Iris pigment epithelial cell (primary cell): ENCODE results near the gene CYB5D1.

ENCODE experiments used
- DNase-seq: peaks from one replicate; pipeline ENCODE4 v3.0.0-alpha.2; 2011; ENCODE audit warnings: low read depth

Gene CYB5D1

DNA sequence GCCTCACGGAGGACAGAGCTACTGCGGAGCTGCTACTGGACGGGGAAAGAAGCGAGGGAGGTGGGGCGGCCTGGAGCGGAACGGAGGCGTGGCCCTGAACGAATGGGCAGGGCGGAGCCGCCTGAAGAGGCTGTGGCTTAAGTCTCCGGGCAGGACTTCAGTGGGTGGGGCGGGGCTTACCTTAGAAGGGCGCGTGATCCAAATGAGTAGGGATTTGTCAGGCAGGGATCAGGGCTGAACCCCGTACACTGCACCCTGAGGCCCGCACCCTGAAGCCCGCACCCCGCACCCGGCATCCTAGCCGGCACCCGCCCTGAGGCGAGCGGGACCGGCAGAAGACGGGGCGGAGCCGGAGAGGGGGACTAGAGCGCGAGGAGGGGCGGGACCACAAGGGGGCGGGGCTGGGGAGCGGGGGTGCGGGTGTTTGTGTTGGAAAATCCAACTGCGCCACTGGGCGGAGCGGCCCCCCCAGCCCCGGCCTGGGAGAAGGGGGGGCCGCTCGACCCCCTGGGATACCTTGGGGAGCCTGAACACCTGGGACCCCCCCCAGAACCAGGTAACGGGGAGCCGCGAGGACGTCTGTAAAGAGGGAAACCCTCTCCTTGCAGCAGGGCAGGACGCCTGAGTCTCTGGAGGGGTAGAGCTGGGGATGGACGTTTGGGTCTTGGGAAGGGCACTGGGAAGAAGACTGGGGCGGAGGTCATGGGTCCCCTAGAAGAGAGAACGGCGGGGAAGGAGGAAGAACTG lies 23.8 kb upstream of the CYB5D1 start, which contains the start of gene KDM6B:
Gene KDM6B, plus strand, starts transcription at position 423 of the 747 bp plus-strand sequence. CDS start 11,338 bp downstream, outside the sequence.
- DNase-seq = peak; percentile 94

DNA sequence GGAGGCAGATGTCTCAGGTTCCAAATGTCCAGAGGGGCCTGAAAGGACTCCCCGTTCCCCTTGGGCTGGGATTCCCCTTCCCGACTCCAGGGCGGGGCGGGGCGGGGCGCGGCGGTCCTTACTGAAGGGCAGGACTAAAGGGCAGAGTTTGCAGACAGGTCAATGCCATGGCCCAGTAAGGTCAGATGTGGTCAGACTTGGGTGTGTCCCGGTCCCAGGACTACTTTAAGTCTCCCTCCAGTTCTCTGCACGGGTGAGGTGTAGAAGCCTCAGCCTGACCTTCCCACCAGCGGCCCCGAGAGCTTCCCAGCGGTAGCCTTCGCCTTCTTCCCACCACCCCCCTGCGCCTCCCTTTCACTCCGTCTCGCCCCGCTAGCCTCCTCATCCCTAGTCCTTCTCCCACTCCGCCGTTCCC lies 23.3 kb upstream of the CYB5D1 start:
- DNase-seq = peak; percentile 31

DNA sequence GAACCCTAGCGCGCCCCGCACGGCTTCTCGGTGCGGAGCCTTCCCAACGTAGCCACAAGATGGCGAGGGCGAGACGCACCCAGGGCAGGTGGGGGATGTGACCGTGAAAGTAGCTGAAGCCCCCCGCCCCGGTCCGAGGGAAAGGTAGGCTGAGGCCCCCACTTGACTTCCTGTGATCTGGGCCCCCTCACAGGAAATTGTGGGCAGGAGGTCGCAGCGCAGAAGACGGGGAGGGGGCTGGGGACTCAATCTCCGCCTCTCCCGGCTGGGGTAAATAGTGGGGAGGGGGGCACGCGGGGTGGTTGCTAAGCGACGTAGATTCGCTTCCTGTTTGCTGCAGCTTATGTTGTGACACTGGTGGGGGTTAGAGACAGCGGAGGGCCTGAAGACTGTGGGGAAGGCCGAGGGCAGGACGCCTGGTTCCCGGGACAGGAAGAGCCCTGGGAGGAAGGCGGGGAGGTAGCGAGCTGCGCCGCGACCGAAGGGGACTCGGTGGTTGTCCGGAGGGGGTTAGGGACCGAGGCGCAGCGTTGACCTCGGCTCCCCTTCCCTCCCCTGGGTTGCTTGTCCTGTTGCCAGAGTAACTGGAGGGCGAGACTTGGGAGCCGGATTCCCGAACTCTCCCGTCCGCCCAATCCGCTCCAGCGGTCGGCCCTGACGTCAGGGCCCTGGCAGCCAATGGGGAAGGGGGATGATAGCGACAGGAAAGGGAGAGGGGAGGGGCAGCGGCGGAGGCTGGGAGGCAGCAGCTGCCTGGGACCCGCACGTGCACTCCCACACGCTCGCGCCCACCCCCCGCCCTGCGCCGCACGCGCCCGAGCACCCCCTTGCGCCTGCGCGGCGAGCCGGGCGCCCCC lies 22.6 kb upstream of the CYB5D1 start:
- peak; percentile 99 for DNase-seq

DNA sequence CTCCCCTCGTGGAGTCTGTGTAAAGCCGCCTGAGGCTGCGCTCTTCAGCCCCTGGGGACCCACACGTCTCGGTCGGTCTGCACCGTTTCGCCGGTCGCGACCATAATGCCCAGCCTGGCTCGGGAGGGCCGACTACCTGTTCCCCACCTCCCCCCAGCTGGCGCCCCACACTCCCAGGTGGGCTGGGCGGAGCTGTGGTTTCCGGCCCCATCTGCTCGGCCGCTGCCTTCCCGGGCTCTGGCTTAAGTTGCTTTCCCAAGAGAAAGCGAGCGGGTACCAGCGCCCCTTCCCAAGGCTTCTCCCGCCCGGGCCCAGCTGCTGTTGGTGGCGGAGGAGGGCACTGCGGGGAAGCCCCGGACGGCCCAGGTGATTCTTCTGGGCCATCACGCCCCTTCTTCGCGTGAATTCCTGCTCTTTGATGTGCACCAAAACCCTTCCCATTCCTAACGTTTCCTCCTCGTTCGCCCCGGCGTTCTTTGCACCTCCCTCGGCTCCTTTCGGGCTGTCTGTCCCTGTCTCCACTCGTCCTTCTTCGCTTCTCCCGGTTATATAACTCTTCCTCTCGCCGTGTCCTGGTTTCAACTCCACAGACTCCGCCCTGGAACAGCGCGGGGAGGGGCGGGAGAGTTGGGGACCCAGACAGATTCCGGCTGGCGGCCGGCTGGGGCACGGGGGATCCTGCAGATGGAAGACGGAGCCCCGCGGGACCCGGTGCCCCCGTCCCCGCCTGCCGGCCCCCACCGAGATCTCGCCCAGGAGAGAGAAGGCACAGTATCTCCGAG lies 21.8 kb upstream of the CYB5D1 start:
- DNase-seq = peak; percentile 44

DNA sequence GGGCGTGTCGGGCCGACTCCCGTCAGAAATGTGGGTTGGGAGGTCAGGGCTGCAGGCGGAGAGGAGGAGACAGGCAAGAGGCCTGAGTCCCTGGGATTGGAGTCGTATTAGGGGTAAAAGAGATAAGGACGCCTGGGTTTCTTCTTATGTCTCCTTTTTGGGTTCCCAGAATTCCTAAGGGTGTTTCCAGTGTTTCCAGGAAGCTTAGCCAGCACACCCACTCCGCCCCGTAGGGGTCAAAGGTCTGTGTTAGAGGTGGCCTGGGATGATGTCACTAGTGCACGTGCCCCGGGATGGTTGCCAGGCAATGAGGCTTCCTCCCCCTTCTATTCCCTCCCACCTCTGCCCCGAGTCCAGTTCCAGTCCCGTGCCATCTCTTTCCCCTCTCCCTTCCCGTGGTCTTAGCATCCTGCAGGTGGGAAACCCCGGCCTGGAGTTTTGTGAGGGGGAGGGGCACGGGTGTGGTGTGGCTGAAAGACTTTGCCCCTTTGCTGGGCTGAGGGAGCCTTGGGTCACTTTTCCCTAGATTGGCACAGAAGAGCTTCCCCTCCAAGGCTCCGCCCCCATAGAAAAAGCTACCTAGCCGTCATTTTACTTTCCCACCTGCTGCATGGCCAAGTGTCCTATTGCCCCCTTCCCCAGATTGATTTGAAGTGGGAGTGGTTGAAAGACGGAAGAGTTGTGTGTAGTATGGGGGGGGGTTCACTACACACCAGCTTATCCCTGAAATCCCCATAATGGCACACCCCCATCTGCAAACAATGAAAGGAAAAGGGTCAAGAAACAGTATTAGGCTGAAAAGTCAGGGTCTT lies 21.0 kb upstream of the CYB5D1 start:
- DNase-seq = peak; percentile 84

DNA sequence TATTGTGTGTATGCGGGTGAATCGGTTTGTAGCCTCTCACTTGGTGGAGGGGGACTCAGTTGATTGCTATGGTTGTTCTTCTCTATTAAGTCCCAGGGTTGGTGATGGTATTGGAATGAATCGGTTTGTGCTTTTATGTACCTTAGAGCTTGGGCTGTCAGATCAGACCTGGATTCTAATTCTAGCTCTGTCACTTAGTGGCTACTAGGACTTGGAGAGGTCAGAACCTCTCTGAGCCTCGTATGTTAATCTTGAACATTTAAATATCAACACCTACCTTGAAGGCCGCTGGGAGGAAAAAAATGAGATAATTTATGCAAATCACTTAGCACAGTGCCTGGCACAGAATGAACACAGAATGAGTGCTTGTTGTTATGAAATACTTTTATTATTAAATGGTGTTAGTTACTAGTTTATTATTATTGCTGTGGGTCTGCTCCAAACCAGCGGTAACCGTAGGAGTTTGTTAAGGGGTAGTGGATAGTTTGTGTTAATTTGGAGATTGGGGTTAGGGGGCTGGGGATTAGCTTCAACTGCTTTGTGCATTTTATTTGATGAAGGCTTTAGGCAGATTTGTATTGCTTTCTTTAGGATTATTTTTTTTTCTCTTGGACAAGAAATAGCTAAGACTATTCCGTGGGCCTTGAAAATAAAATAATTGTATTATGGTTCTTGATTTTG lies 20.3 kb upstream of the CYB5D1 start:
- DNase-seq = no peak

DNA sequence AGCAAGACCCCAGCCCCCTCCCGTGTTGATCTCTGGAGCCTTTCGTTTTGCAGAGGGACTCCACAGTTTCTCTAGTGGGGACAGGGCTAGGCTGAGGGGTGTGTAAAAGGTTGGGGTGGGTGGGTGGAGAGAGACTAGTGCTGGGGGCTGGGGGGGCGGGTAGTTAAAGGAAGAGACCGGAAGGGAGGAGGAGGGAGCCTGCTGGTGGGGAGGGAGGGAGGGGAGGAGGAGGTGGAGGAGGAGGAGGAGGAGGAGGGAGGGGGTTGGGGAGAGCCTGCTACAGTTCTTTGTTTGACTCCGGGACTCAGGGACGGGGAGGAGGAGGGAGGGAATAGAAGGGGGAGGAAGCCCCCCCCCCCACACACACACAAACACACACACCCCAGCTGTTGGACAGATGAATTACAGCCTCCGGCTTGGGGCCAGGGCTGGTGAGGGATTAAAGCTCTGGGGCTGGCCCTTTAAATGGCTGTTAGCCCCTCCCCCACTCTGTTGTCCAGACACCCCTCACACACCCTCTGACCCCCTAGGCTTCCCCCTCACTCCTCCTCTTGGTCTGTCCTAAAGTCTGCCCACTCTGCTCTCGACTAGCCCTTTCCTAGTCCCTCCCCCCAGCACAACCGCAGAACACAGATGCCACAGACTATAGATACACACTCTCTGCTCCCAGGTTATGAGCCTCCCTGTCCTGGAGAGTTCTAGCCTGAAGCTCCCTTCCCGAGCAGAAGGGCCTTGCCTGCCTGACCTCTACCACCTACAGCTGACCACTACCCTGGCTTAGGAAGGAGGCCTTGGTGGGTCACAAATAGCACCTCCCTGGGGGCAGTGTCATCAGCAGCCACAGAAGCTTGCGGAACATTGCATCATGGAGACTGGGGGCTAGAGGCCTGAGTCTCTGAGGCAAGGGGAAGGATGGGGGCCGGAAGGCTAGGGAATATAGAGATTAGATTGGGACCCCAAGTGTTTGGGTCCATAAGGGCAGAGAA lies 19.4 kb upstream of the CYB5D1 start:
- DNase-seq = peak; percentile 50

DNA sequence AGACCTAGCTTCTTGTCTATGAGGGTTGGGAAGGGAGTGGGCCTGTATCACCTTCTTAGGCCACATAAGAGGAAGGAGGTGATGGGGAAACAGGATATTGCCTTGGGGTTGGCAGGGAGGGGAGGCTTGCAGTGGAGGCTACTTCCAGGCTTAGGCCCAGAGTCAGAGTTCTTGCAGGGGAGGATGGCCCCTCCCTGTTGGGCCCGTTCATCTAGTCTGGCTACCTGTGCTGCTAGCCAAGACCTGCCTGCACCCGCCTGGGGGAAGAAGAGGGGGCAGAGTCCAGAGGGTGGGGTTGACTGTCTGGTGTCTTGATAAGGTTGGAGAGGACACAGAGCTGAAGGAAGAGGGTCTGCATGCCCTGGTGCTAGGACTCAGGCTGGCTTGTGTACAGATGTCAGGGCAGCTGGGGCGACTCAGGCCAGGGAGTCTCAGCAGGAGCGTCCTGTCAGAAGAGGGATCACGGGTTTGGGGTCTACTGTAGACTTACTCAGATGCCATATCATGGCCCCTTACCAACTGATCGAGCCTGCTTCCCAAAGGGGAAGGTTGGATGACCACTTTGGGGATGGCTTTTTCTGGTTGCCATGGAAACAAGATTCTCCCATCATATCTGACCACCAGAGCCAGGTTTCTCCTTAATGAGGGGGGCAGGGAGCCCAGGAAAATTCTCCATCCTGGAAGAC lies 18.5 kb upstream of the CYB5D1 start:
- no peak for DNase-seq

DNA sequence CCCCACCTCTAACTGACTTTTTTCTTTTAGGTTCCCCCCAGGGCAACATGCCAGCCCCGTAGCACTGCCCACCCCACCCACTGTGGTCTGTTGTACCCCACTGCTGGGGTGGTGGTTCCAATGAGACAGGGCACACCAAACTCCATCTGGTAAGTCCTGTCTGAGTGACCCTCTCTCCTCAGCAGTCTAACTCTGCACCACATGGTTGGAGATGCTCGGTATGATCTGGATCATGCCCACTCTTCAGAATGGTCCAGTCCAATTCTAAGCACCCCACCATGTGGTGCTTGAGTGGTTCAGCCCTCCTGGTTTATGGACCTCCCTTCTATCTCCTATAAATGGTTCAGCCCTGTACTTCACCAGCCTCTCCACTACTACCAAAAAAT lies 17.9 kb upstream of the CYB5D1 start:
- DNase-seq = peak; percentile 46

DNA sequence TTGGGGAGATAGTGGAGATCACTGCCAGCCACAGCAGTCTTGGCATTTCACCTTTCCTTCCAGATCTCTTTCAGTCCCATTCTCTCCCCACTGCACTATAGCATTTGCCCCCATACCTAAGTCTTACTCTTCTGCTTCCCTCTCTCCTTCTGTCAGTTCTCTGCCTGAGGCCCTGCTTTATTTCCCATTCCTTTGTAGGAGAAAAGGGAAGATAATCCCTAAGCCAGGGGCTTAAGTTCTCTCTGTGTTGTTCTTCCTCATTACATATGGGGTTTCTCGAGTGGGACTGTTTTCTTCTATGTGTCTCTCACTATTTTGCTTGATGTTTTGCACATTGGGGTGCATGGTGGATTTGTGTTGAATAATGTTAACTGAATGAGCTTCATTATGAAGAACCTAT lies 17.4 kb upstream of the CYB5D1 start:
- DNase-seq = no peak

DNA sequence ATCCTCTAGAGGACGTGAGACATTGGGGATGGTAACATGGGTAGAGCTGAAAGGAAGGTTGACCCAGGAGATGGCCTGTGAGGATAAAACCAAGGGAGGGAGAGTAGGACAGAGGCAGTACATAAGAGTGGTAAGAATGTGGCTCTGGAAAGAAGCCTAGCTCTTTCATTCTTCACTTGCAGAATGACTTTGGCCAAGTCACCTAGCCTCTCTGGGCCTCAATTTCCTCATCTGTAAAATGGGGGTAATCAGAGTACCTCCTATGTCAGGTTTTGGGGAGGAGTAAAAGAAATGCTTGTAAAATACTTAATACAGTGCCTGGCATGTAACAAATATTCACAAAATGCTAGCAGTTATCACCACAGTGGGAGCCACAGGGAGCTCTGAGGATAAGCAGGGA lies 16.9 kb upstream of the CYB5D1 start:
- no peak for DNase-seq

DNA sequence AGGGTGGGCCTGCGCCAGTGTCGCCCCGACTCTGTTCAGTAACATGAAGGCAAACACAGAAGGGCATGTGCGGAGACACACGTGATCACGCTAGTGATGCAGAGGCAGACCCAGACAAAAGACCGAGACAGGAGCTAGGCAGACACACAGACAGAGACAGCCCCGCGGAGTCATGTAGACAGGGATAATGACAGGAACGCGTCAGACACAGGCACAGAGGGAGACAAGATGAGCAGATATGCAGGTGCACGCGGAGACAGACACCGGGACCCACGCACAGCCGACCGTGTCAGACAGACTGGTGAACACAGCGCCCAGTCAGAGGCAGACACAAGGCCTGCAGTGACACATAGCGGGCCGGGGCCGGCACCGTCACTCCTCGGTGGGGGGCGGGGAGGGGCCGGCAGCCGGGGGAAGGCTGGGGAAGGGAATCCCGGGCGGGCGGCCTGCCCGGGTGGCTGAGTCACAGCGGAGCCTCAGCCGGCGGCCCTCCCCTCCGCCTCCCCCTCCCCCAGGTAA lies 16.3 kb upstream of the CYB5D1 start:
- peak; percentile 92 for DNase-seq

DNA sequence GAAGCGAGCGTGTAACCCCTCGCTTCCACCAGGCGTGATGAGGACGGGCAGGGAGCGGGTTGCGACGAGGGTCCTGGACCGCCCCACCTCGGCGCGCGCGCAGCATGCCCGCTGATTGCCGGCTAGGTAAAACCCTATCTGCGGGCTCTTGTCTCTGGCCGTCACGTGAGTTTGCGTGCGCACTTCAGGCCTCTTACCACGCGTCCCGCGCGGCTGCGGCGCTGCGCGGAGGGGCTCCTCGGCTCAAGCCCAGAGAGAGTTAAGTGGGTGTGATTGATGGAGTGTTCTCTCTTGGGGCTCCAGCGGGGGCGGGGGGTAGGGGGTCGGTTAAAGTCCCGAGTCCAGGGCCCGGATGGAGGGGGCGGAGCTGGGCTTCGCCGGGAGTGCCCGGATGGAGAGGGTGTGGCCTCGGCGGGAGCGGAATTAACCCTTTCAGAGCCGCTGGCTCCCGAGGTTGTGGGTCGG lies 15.9 kb upstream of the CYB5D1 start:
- DNase-seq = peak; percentile 80

DNA sequence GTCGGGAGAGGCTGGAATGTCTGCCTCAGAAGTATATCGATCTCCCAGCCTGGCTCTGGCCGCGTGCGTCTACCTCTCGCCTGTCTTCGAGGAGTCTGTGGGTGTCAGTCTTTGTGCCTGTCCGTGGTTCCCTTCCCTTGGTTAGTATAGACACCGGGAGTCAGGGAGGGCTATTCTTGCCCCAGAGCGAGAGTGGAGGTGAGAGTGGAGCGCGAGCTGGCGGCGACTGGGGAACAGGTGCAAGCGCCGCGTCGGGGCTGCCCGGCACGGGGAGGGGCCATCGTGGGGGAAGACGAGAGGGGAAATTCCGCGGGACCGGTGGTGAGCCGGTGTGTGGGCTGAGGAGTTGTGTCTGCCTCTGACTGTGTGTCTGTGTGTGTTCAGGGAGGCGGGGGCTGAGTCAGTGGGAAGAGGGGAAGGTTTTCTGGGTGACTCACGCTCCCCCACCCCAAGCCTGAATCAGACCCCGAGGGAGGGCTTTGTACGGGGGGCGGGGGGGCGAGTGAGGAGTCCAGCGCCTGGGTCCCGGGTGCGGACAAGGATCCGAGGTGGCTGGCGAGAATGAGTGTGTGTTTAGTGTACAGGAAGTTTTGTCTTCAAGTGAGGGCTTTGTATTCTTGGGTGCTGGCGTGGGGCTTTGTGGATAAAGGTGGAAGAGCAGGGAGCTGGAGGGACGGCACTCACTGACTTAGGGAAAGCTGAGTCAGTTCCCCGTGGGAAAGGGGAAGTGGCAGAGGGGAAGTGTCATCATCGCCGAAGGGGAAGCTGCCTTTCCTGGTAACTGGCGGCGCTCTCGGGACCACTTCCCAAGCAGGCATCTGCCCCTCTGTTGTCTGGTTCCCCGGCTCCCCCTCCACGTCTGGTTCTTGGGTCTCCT lies 15.2 kb upstream of the CYB5D1 start:
- peak; percentile 97 for DNase-seq

DNA sequence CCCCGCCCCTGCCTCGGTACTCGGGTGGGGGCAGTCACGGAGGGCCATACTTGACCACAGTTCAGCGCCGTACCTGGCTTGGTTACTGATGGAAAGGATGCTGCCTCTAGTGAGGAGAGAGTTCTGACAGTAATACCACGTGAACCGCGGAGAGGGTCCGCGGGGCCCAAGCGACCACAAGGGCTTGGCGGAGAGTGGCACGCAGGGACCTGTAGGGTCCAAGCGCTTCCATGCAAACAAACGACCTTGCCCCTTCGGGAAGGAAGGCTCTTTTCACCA lies 14.6 kb upstream of the CYB5D1 start:
- no peak for DNase-seq

DNA sequence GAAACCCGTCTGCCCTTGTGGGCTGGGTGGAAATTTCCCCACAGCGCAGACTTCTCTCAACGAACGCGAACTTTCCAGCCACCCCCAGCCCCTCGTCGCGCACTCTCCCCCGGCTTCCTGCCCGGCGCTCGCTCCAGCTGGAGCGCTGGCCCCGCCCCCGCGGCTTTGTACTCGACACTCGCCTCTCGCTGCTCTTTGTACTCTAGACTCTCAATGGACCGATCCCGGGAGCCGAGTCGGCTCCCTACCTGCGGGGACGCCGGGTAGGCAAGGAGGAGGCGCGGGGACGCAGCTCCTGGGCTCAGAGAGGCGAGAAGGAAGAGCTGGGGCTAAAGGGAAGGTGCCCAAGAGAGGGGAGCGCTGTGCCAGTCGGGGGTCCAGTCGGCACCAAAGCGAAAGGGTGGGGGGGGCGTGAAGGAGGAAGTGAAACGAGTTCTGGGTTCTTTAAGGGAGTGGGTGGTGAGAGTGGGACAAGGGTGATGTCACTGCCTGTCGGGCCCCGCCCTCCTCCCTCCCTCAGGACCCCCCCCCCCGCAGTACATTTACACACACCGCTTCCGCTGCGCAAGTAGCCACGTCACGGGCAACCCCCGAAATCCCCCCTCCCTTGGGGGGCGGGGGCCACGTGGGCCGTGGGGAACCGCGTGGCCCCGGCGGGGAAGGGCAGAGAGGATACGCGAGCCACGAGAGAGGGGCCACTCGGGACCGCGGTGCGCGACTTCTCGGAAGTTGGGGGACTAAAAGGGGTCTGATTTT lies 14.1 kb upstream of the CYB5D1 start:
- DNase-seq = peak; percentile 93
